ENCODE data around the gene VPS13C.

The VPS13C gene

GRCh38 chr15:61915640-61916039 lies 144.6 kb downstream of the VPS13C start:
- no peak for TF ChIP-seq ZNF274 (IDR thresholded peaks at IDR 0.05; ENCODE audit: low read depth, low read length)
- no peak overlapping the region for H3K4me3 ChIP-seq (ENCODE audit: low read length)

GRCh38 chr15:61910839-61911369 lies 149.3 kb downstream of the VPS13C start:
- TF ChIP-seq ZNF274 (IDR thresholded peaks at IDR 0.05; ENCODE audit: low read depth, low read length): no peak
- H3K4me3 ChIP-seq (ENCODE audit: low read length): no peak overlapping the region

GRCh38 chr15:61908241-61908640 lies 152.0 kb downstream of the VPS13C start:
- no peak overlapping the region for H3K4me3 ChIP-seq (ENCODE audit: low read length)
- TF ChIP-seq ZNF274 (IDR thresholded peaks at IDR 0.05; ENCODE audit: low read depth, low read length): no peak

GRCh38 chr15:61907753-61908086 lies 152.5 kb downstream of the VPS13C start:
- no peak overlapping the region for H3K4me3 ChIP-seq (ENCODE audit: low read length)
- TF ChIP-seq ZNF274 (IDR thresholded peaks at IDR 0.05; ENCODE audit: low read depth, low read length): no peak

GRCh38 chr15:61906961-61907752 lies 153.1 kb downstream of the VPS13C start:
- H3K4me3 ChIP-seq (ENCODE audit: low read length): no peak overlapping the region
- no peak for TF ChIP-seq ZNF274 (IDR thresholded peaks at IDR 0.05; ENCODE audit: low read depth, low read length)

- no peak overlapping the region for H3K4me3 ChIP-seq (ENCODE audit: low read length)
- no peak for TF ChIP-seq ZNF274 (IDR thresholded peaks at IDR 0.05; ENCODE audit: low read depth, low read length)
These were observed 167.1 kb downstream of the VPS13C start for GRCh38 chr15:61893146-61893545.

- no peak overlapping the region for H3K4me3 ChIP-seq (ENCODE audit: low read length)
- no peak for TF ChIP-seq ZNF274 (IDR thresholded peaks at IDR 0.05; ENCODE audit: low read depth, low read length)
These were observed 168.1 kb downstream of the VPS13C start for GRCh38 chr15:61892140-61892539.

GRCh38 chr15:61890106-61890505 lies 170.1 kb downstream of the VPS13C start:
- H3K4me3 ChIP-seq (ENCODE audit: low read length): no peak overlapping the region
- no peak for TF ChIP-seq ZNF274 (IDR thresholded peaks at IDR 0.05; ENCODE audit: low read depth, low read length)

GRCh38 chr15:61889706-61890105 lies 170.5 kb downstream of the VPS13C start:
- no peak overlapping the region for H3K4me3 ChIP-seq (ENCODE audit: low read length)
- no peak for TF ChIP-seq ZNF274 (IDR thresholded peaks at IDR 0.05; ENCODE audit: low read depth, low read length)

- H3K4me3 ChIP-seq (ENCODE audit: low read length): no peak overlapping the region
- no peak for TF ChIP-seq ZNF274 (IDR thresholded peaks at IDR 0.05; ENCODE audit: low read depth, low read length)
These were observed 172.0 kb downstream of the VPS13C start for GRCh38 chr15:61888074-61888780.

GRCh38 chr15:61880084-61880483 lies 180.2 kb downstream of the VPS13C start:
- no peak for TF ChIP-seq ZNF274 (IDR thresholded peaks at IDR 0.05; ENCODE audit: low read depth, low read length)
- no peak overlapping the region for H3K4me3 ChIP-seq (ENCODE audit: low read length)

GRCh38 chr15:61879219-61879618 lies 181.0 kb downstream of the VPS13C start:
- H3K4me3 ChIP-seq (ENCODE audit: low read length): no peak overlapping the region
- TF ChIP-seq ZNF274 (IDR thresholded peaks at IDR 0.05; ENCODE audit: low read depth, low read length): no peak

- no peak for TF ChIP-seq ZNF274 (IDR thresholded peaks at IDR 0.05; ENCODE audit: low read depth, low read length)
- H3K4me3 ChIP-seq (ENCODE audit: low read length): no peak overlapping the region
These were observed 188.2 kb downstream of the VPS13C start for GRCh38 chr15:61871926-61872522.

- no peak overlapping the region for H3K4me3 ChIP-seq (ENCODE audit: low read length)
- no peak for TF ChIP-seq ZNF274 (IDR thresholded peaks at IDR 0.05; ENCODE audit: low read depth, low read length)
These were observed 190.6 kb downstream of the VPS13C start for GRCh38 chr15:61869656-61870055.

GRCh38 chr15:61861962-61862361 lies 198.3 kb downstream of the VPS13C start:
- TF ChIP-seq ZNF274 (IDR thresholded peaks at IDR 0.05; ENCODE audit: low read depth, low read length): no peak
- H3K4me3 ChIP-seq (ENCODE audit: low read length): no peak overlapping the region

Measured in GM08714 (cell line).